ENCODE results near the gene ANKRD33. TPM values are rescaled to one million over a fixed set of nuclear protein-coding genes. Genes with fewer than 3 reads are reported as not detected.
"Not testable (repeated sequence)": the region's sequence is repeated elsewhere in the genome, so short reads cannot be mapped to it uniquely, and the experiment has no call there.

The ANKRD33 gene
- total RNA-seq, 1 donor from 2014 or later = not detected

GRCh38 chr12:51883295-51883694 is 4.6 kb upstream of the ANKRD33 start:
- ATAC-seq = no peak

GRCh38 chr12:51883998-51884675 is 3.8 kb upstream of the ANKRD33 start:
- ATAC-seq = no peak

- ATAC-seq = peak; percentile 60
Measured at GRCh38 chr12:51884676-51885229, 3.1 kb upstream of the ANKRD33 start.

GRCh38 chr12:51885294-51886020 is 2.4 kb upstream of the ANKRD33 start:
- ATAC-seq = not testable (repeated sequence)

DNA sequence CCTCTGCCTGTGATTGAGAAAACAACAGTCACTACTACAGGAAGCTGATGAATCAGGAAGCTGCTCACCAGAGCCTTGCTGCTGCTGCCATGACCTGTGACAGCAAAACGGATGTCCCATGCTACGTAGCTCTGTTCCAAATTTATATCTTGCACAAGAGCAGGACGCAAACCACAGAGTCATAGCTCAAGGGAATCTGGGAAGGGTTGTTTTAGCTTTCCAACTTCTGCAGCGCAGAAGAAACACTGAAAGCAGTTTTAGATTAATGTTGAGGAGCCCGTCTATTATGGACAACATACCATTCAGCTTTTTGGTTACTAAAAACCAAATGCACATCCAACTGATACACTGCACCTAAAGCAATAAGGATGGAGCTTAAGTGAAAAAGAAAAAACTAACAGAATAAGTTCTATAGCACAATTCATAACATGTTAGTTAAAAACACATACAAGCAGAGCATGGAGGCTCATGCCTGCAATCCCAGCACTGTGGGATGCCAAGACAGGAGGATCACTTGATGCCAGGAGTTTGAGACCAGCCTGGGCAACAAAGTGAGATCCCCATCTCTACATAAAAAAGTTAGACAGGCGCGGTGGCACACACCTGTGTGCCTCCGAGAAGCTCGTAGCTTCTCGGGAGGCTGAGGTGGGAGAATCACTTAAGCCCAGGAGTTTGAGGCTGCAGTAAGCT is 1.7 kb upstream of the ANKRD33 start:
- peak; percentile 84 for ATAC-seq

DNA sequence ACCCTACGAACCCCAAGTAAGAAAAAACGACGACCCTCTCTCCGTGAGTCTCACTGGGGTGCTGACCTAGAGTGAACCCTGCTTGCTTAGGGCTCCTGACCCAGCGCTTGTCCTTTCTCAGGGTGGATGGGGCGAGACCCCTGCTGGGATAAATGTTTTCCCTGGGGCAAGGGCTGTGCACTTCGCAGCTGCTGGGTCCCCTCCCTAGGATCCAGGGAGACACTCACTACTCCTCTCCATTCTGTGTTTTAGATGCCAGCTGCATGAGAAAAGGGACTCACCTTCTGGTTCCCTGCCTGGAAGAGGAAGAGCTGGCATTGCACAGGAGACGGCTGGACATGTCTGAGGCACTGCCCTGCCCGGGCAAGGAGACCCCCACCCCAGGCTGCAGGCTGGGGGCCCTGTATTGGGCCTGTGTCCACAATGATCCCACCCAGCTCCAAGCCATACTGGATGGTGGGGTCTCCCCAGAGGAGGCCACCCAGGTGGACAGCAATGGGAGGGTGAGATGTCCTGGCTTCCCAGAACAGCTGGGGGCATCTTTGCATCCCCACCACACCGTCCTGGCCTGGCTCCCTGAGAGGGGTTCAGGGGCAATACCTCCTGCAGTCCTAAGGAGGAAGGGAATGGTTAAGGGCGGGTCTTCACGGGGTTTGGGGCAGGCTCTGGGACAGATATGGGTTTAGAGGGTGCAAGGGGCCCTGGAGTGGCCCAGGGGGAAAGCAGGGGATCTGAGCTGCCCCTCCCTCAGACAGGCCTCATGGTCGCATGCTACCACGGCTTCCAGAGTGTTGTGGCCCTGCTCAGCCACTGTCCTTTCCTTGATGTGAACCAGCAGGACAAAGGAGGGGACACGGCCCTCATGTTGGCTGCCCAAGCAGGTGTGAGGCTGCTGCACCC is 663 bp downstream of the ANKRD33 start:
- no peak for ATAC-seq

- no peak for ATAC-seq
Measured at GRCh38 chr12:51889216-51890132, 1.6 kb downstream of the ANKRD33 start.

- no peak for ATAC-seq
Measured at GRCh38 chr12:51890133-51890464, 2.2 kb downstream of the ANKRD33 start.

GRCh38 chr12:51890511-51891171 is 2.7 kb downstream of the ANKRD33 start:
- no peak for ATAC-seq

DNA sequence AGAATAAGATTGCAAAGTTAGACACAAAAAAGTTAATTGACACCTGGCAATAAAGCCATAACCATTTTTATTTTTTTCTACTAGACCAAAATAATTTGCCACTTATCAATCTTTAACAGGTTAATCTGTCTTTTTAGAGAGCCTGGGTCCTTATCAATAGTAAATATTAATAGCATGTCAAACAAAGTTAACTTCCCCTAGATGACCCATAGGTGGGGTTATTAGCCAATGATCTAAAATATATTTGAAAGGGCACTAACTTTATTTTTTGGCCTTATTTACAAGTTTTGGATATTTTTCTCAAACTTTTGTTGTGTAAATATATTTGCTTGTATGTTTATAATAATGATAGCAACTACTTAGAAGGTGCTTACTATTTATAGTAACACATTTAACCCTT is 3.9 kb downstream of the ANKRD33 start:
- ATAC-seq = no peak

DNA sequence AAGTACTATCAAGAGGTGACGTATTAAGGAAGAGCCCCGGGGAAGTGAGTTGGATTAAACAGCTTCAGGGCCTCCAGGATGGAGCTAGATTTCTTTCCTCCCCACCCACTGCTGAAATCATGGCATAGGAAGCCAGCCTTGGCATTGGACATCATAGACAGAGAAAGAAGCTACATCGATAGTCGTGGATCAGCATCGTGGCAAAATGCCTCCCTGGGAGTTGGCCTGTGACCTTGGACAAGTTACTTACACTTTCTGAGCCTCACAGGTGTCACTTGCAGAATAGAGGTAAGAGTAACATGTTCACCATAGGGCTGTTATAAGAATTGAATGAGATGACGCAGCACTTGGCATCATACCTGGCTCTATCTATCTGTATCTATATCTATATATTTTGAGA is 5.9 kb downstream of the ANKRD33 start:
- no peak for ATAC-seq

DNA sequence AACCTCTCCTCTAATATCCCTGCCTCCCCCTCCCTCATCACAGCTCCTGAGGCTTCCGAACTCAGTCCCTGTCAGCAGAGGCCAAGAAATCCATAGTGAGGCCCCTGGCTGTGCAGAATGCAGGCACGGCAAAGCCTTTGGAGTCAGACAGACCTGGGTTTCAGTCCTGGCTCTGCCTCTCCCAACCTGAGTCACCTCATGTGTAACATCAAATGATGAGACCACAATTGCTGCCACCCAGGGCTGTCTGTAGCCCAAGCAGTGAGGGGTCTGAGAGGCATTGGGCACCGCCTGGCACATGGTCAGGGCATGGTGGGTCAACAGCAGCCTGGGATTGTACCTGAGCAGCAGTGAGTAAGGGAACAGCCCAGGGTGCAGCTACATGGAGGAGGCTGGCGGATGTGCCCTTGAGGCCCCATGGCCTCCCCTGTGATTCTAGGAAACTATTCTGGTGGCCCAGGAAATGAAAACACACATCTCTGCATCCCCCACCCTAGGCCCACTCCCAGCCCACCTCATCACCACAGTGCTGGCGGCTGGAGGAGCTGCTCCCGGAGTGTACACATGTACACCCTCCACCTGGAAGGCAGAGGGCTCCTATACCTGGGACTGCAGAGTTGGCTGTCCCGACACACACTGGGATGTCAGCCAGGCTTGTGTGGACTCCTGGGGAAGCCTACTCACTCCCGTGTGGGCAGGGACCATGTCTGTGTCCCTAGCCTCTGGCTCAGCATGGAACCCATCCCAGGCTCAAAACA is 7.7 kb downstream of the ANKRD33 start:
- no peak for ATAC-seq

- ATAC-seq = no peak
Measured at GRCh38 chr12:51896236-51896635, 8.3 kb downstream of the ANKRD33 start.

- peak; percentile 27 for ATAC-seq
Measured at GRCh38 chr12:51897181-51897580, 9.3 kb downstream of the ANKRD33 start.

DNA sequence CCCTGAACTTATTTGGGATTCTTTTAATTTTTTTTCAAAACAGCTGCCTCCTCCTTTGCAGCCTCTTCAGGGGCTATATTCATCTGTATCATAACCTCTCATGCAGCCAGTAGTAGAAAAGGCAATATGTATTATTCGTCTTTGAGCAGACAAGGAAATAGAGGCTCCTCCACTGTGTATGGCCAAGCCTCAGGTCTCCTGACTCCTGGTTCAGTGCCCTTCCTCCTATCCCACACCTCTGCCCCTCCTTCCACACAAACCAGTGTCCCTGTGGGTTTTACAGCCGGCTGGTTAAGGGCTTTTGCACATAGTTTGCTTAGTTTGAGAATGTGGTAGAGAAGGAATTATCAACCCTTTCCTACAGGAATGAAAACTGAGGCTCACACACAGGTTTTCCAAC is 10.6 kb downstream of the ANKRD33 start:
- no peak for ATAC-seq

- ATAC-seq = peak; percentile 31
Measured at GRCh38 chr12:51898937-51899336, 11.0 kb downstream of the ANKRD33 start.

DNA sequence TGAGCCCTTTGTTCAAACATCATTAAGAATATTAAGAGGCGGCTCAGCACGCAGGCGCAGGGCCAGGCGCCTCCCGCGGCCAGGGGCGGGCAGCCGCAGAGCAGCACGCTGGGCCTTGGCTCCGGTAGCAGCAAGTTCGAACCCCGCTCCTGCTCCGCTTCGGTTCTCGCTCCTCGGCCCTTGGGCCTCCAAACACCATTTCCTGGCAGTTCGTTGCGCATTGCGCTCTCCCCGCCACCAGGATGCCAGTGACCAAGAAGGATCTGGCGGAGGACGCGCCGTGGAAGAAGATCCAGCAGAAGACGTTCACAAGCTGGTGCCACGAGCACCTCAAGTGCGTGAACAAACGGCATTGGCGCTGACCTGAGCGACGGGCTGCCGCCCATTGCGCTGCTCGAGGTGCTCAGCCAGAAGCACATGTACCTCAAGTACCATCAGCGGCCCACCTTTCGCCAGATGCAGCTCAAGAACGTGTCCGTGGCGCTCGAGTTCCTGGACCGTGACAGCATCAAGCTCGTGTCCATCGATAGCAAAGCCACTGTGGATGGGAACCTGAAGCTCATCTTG is 12.5 kb downstream of the ANKRD33 start:
- no peak for ATAC-seq

GRCh38 chr12:51901121-51901817 is 13.4 kb downstream of the ANKRD33 start:
- ATAC-seq = no peak

- no peak for ATAC-seq
Measured at GRCh38 chr12:51901881-51902280, 14.0 kb downstream of the ANKRD33 start.
